DND-41 (cell line): ENCODE data around the gene FBLL1.
"Not testable (repeated sequence)": the region's sequence is repeated elsewhere in the genome, so short reads cannot be mapped to it uniquely, and the experiment has no call there.

ENCODE experiments used
- ATAC-seq: fragments of 200-7000 bp; cut with Tn5 transposase; 3 replicates; pipeline ENCODE4 v1.9.1; 2021; ENCODE audit warnings: low read depth; ENCODE audit not compliant: insufficient read depth
- DNase-seq: peaks from one replicate; pipeline ENCODE4 v3.0.0-alpha.2; 2020
- H2AFZ ChIP-seq: 2 replicates; pipeline ENCODE4 v1.6.0; 2012; ENCODE audit warnings: low read depth, low read length
- H3K27ac ChIP-seq: 2 replicates; pipeline ENCODE4 v1.5.1; 2012; ENCODE audit warnings: low read length, inconsistent platforms
- H3K27me3 ChIP-seq: fragments of 200-600 bp; sonication (generic); 2 replicates; pipeline ENCODE4 v1.6.0; 2012; ENCODE audit warnings: low read length, mild to moderate bottlenecking, inconsistent platforms; ENCODE audit not compliant: insufficient read depth, poor library complexity
- H3K36me3 ChIP-seq: 2 replicates; pipeline ENCODE4 v1.5.1; 2012; ENCODE audit warnings: low read length, inconsistent platforms; ENCODE audit not compliant: insufficient read depth
- H3K4me1 ChIP-seq: 2 replicates; pipeline ENCODE4 v1.5.1; 2012; ENCODE audit warnings: mild to moderate bottlenecking, low read length; ENCODE audit not compliant: insufficient read depth
- H3K4me2 ChIP-seq: 2 replicates; pipeline ENCODE4 v1.6.0; 2012; ENCODE audit warnings: mild to moderate bottlenecking, moderate library complexity, low read length, inconsistent platforms; ENCODE audit not compliant: insufficient read depth
- H3K4me3 ChIP-seq, 2 experiments: fragments of 200-600 bp in 1 of 2; shearing (Covaris generic) in 1 of 2; 2 replicates each; pipeline ENCODE4 v1.5.1; 2012 to 2016; ENCODE audit warnings: inconsistent platforms in 2 of 2, low read length in 2 of 2, mild to moderate bottlenecking in 2 of 2, low read depth in 1 of 2, moderate library complexity in 1 of 2
- H3K79me2 ChIP-seq: 2 replicates; pipeline ENCODE4 v1.6.0; 2012; ENCODE audit warnings: low read length, inconsistent platforms; ENCODE audit not compliant: insufficient read depth
- H3K9ac ChIP-seq: 2 replicates; pipeline ENCODE4 v1.6.0; 2012; ENCODE audit warnings: low read depth, mild to moderate bottlenecking, inconsistent platforms, low read length, moderate library complexity
- H3K9me3 ChIP-seq: 2 replicates; pipeline ENCODE4 v1.5.1; 2012; ENCODE audit warnings: low read length, moderate library complexity, mild to moderate bottlenecking, inconsistent platforms; ENCODE audit not compliant: insufficient read depth, severe bottlenecking
- H4K20me1 ChIP-seq: 2 replicates; pipeline ENCODE4 v1.6.0; 2012; ENCODE audit warnings: low read length; ENCODE audit not compliant: insufficient read depth
- EZH2 ChIP-seq: IDR thresholded peaks from 3 replicates; pipeline ENCODE4 v1.6.1; 2012; ENCODE audit warnings: borderline replicate concordance, low read depth, mild to moderate bottlenecking, moderate library complexity, low read length, inconsistent platforms; ENCODE audit not compliant: severe bottlenecking
- TF ChIP-seq, protein P1 (sequence below): IDR thresholded peaks from 2 replicates; pipeline ENCODE4 v1.5.1; 2012; ENCODE audit warnings: borderline replicate concordance, low read length, moderate library complexity, mild to moderate bottlenecking; ENCODE audit not compliant: poor library complexity, severe bottlenecking; ENCODE audit errors: extremely low read depth

FBLL1 gene

DNA sequence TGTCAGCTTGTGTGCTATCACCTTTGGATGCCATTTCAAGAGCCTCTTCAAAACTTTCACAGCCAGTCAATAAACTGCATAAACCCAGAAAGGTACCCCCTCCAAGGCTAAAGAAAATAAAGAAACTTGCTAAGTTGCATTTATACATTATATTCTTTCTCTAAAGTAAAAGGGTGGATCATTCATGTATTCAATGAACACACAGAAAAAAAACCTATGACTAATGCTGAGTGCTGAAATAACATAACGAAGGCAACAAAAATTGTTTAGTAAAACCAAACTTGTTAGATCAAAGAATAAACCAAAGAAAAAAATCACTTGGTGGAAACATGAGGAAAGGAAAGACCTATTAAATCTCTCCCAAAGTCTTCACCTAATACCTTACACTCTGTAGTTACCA lies 34.9 kb downstream of the FBLL1 start:
- no peak for ATAC-seq
- Histone ChIP-seq H3K4me1 (no peaks in the 10 kb centered on the region), H3K9ac (no peak overlapping the region), H4K20me1 (peaks cover 51% of the 10 kb centered on the region; the same call in 1 of the 2 replicates), H3K27ac (no peak overlapping the region), H3K27me3 (no peaks in the 10 kb centered on the region), H3K4me3 (no peak overlapping the region), H3K36me3 (peaks cover 94% of the 10 kb centered on the region), H3K4me2 (no peak overlapping the region), H2AFZ (no peak overlapping the region), H3K9me3 (no peaks in the 10 kb centered on the region), H3K79me2 (peaks cover 80% of the 10 kb centered on the region)
- TF ChIP-seq, protein P1, sequence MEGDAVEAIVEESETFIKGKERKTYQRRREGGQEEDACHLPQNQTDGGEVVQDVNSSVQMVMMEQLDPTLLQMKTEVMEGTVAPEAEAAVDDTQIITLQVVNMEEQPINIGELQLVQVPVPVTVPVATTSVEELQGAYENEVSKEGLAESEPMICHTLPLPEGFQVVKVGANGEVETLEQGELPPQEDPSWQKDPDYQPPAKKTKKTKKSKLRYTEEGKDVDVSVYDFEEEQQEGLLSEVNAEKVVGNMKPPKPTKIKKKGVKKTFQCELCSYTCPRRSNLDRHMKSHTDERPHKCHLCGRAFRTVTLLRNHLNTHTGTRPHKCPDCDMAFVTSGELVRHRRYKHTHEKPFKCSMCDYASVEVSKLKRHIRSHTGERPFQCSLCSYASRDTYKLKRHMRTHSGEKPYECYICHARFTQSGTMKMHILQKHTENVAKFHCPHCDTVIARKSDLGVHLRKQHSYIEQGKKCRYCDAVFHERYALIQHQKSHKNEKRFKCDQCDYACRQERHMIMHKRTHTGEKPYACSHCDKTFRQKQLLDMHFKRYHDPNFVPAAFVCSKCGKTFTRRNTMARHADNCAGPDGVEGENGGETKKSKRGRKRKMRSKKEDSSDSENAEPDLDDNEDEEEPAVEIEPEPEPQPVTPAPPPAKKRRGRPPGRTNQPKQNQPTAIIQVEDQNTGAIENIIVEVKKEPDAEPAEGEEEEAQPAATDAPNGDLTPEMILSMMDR, result no peak
- TF ChIP-seq EZH2, result no peak
- DNase-seq, result no peak

DNA sequence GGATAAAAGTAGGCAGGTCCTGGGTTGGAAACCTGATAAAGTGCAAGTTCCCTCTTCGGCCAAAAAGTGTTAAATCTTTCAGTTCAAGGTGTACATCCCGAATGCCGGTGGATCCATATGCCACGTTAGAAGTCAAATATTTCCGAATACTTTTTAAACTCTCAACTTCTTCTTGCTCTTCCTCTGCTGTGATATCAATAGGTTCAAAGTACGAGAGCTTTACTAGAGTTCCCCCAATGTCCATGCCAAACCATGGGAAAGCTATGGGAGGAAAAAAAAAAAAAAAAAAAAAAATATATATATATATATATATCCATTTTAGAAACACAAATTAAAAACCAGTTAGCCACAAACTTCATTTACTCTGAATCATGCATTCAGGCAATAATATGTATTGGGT lies 39.6 kb downstream of the FBLL1 start:
- Histone ChIP-seq H3K36me3 (peaks cover 60% of the 10 kb centered on the region), H3K4me3 (no peak overlapping the region), H4K20me1 (peaks cover 71% of the 10 kb centered on the region; the same call in 1 of the 2 replicates), H2AFZ (no peak overlapping the region), H3K79me2 (peaks cover 92% of the 10 kb centered on the region), H3K4me2 (no peak overlapping the region), H3K27me3 (no peaks in the 10 kb centered on the region), H3K9me3 (no peaks in the 10 kb centered on the region), H3K9ac (no peak overlapping the region), H3K4me1 (peaks cover 3% of the 10 kb centered on the region; the same call in 1 of the 2 replicates), H3K27ac (no peak overlapping the region)
- no peak for DNase-seq
- ATAC-seq, result no peak
- TF ChIP-seq, protein P1, result no peak
- TF ChIP-seq EZH2, result no peak

DNA sequence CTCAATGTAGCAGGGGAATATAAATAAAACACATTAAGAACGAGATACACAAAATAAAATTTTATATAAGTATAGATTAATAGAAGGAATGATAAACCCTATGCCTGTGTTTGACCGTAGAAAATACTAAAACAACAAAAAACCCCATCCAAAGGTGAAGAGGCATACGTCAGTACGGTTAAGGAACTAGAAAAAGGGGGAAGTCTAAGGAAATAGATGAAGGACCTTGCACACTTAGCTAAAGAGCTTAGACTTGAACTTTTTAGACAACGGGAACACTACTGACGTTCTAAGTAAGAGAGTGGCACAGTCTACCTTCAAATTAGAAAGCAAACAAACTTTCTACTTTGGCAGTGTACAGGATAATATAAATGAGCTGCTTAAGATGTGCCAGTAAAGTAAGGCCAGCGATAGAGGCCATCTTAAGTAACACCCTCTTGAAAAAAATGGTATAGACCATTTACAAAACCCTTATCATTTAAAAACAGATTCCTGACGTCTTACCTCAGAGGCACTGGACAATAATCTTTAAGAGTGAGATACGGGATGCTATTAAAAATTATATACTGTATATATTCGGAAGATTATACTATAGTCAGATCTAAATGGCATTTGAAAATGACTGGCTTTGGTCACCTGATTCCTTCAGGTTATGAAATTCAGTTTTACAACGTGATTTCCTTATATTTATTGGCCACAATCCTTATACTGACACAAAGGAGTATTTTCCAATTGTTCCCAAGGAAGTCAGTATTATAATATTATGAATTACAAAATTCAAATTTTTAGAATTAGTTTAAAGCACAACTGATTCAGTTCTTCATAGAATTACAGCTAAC lies 41.6 kb downstream of the FBLL1 start:
- Histone ChIP-seq H3K4me2 (no peak overlapping the region), H3K36me3 (peaks cover 56% of the 10 kb centered on the region), H3K4me1 (peaks cover 7% of the 10 kb centered on the region), H3K27ac (no peak overlapping the region), H2AFZ (no peak overlapping the region), H3K27me3 (no peaks in the 10 kb centered on the region), H3K4me3 (no peak overlapping the region), H3K9me3 (no peaks in the 10 kb centered on the region), H3K9ac (no peak overlapping the region), H4K20me1 (peaks cover 78% of the 10 kb centered on the region), H3K79me2 (peaks cover 91% of the 10 kb centered on the region)
- DNase-seq (no peak), ATAC-seq (no peak)
- no peak for TF ChIP-seq EZH2
- TF ChIP-seq, protein P1, result no peak

DNA sequence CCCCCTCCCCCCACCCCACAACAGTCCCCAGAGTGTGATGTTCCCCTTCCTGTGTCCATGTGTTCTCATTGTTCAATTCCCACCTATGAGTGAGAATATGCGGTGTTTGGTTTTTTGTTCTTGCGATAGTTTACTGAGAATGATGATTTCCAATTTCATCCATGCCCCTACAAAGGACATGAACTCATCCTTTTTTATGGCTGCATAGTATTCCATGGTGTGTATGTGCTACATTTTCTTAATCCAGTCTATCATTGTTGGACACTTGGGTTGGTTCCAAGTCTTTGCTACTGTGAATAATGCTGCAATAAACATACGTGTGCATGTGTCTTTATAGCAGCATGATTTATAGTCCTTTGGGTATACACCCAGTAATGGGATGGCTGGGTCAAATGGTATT lies 44.6 kb downstream of the FBLL1 start:
- Histone ChIP-seq H4K20me1 (peaks cover 81% of the 10 kb centered on the region), H3K36me3 (peaks cover 47% of the 10 kb centered on the region), H3K4me1 (peaks cover 30% of the 10 kb centered on the region), H3K79me2 (peaks cover 91% of the 10 kb centered on the region)
- H3K4me3 ChIP-seq, H3K9me3 ChIP-seq, H3K9ac ChIP-seq, H2AFZ ChIP-seq, H3K4me2 ChIP-seq, H3K27me3 ChIP-seq, H3K27ac ChIP-seq, DNase-seq, ATAC-seq: not testable (repeated sequence)

DNA sequence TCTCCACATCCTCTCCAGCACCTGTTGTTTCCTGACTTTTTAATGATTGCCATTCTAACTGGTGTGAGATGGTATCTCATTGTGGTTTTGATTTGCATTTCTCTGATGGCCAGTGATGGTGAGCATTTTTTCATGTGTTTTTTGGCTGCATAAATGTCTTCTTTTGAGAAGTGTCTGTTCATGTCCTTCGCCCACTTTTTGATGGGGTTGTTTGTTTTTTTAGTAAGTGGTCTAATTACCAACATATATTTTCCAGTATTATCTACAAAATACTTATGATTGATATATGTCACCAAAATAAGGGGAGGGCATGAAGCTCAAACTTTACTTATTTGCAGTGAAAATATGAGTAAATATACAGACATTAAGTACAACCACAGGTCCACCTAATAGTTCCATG lies 45.1 kb downstream of the FBLL1 start:
- Histone ChIP-seq H3K79me2 (peaks cover 92% of the 10 kb centered on the region), H3K36me3 (peaks cover 49% of the 10 kb centered on the region), H3K4me1 (peaks cover 30% of the 10 kb centered on the region), H4K20me1 (peaks cover 85% of the 10 kb centered on the region)
- ATAC-seq, H3K4me2 ChIP-seq, H3K27ac ChIP-seq, H3K9me3 ChIP-seq, H2AFZ ChIP-seq, DNase-seq, H3K4me3 ChIP-seq, H3K9ac ChIP-seq, H3K27me3 ChIP-seq: not testable (repeated sequence)
